GM19328 (cell line): Measurements from ENCODE around the gene MID1.

Experiments
- ATAC-seq: cut with Tn5 transposase; IDR thresholded peaks from one replicate; pipeline ENCODE4 v1.9.1; 2021; ENCODE audit warnings: mild to moderate bottlenecking, moderate library complexity; ENCODE audit not compliant: unreplicated experiment

MID1 gene

DNA sequence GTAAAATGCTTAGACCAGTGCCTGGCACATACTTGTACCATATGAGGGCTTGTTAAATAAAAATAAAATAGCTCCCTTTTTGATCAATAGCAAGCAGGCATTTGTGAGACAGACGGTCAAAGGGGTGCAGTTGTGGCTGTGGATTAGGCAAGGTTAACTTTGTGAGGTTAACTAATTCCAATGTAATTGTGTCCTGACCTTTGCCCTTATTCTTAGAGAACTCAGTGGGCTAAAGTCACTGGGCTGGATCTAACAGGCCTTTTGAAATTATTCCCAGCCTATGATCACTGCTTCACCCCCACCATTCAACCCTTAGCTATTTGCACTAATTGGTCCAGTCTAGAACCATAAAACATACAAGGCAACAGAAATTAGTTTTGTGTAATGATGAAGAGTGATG lies 166.4 kb downstream of the MID1 start:
- ATAC-seq, result no peak

DNA sequence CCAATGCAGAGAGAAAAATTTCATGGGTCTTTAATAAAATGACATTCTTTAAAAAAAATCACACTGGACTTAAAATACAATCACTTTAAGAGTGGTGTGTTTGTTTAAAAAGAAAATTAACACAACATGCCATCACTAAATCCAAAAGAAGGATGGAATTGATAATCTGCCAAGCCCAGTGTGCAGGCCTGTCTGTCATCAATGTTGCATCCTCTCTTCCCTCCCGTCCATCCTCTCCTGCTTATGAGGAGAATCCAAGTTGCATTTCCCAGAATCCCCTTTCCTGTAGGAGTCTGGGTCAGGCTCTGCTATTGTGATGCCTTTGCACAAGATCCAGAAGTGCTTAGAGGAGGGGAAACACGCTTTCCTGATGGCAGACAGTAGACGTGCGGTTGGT lies 169.4 kb downstream of the MID1 start:
- no peak for ATAC-seq

DNA sequence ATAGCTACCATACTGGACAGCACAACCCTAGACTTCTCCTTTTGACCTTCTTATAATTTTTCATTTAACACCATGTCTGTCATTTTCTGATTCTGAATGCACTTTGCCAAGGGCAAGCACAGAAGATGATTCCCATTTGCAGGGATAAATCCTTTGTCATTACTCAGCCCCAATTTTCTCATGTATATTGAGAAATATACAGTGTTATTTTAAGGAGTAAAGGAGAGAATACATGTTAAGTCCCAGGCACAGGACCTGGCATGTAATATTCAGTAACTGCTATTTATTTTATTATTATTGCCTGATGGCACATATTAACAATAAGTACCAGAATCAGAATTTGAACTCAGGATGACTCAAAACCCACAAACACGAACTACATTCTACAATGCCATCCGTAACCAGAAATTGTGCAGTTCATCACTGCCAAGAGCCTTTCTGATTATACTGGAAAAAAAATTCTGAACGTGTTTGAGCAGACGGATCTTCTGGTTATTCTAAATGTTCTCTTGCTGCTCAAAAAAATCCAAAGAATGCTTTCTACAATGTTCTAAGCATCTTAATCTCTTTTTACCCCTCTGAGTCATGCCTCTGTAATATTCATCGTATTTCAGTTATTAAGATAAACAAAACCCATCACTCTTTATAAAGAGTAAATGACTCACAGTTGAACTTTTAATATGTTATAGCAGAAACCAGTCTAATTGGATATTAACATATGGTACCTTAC lies 170.0 kb downstream of the MID1 start:
- ATAC-seq, result no peak

DNA sequence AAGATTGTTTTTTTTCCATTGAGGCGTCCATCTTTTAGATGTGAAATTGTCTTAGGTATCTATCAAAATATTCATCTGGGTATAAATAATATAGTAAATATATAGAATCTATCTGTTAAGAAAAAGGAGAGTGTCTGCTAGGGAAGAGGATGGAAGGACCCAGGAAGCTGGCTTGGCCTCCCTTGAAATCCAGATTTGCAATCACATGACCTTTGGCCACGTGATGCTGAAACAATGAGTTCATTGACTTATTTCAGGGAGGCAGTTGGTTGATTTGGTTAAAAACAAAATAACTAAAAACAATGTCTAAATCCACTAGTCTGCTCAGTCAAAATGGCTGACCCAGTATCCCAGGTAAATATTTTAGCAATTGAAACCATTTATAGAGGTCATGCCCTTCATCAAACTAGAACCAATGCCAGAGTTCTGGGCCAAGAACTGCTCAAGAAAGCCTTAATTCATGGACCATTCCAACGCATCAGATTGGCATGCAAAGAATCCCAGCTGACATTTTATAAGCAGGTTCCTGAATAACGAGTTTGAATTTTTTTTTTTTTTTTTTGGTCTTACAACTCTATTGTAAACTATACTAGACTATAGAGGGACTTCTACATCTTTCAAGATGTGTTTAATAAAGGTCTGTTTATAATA lies 172.7 kb downstream of the MID1 start:
- no peak for ATAC-seq

- ATAC-seq, result no peak
Measured at GRCh38 chrX:10444204-10444603, 176.2 kb downstream of the MID1 start.

DNA sequence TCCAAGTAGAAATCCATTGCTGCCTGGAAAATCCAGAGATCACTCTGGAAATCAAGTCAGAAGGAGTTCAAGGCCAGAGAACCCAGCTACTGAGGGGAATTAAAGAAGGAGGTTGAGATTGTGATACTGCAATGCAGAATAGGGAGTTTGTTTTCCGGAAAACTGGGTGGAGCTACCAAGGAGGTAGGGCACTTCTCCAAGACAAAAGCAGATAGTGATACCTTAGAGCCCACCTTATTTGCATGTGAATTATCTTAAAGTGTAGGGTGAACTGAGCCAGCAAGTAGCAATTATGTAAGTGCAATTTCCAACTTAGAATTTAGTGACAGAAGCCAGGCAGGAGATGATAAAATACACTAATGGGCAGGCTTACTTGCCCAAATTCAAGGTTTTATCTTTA lies 178.9 kb downstream of the MID1 start:
- no peak for ATAC-seq

DNA sequence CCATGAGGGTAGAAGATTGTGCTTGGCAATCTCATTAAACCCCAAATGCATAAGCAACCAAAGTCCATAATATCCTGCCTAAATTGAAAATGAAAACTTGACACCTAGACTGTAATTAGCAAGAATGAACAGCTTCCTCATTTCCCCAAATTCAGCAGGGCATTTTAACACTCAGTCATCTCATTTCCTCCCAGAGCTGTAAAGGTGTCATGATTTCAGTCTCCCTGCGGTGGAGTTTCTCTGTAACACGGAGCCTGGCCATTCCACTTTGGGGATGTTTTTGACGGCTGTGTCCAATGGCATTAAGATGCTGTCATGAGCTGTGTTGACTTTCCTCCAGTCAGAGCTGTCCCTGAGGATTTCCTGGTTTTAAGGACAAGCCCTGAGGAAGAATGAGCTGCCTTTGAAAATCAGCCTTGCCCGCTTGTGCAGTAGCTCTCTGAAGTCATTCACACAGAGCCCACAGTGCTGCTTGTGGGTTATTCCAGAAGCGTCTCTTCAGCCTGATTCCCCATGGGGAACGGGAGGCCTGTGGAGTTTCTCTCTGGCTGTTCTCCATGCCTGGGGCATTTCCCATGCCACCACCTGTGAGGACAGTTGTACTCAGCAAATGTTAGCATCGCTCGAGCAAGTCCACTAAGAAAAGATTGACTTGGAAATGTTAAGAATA lies 187.0 kb downstream of the MID1 start:
- no peak for ATAC-seq

GRCh38 chrX:10429908-10430307 lies 190.5 kb downstream of the MID1 start:
- ATAC-seq, result no peak

DNA sequence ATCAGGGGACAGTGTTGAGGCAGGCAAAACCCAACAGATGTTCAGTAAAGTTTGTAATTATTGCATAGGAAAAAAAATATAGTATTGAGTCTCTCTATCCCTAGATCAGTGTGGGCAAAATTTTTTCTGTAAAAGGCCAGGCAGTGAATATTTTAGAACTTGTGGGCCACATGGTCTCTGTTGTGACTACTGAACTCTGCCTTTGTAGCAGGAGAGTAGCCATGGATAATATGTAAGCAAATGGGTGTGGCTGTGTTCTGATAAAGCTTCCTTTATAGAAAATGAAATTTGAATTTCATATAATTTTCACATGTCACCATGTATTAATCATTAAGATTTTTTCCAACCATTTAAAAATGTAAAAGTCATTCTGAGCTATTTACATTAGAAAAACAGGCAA lies 193.1 kb downstream of the MID1 start:
- no peak for ATAC-seq

DNA sequence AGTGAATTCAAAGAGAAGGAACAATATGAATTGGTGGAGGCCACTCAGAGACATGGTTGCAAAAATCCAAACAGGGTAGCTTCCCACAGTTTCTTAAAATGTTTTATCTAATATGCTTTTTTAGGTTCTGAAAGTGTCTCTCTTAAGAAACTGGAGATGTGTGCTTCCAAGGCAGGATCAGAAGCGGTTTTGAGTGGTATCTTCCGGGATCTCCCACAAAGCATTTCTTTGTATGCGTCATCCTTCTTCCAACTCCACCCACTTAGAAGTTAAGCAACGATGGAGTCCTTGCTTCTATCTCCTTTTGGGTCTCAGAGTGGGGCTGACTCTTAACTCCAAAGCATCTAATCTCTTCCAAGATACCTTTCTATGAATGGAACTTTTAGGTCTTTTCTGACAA lies 196.7 kb downstream of the MID1 start:
- no peak for ATAC-seq

DNA sequence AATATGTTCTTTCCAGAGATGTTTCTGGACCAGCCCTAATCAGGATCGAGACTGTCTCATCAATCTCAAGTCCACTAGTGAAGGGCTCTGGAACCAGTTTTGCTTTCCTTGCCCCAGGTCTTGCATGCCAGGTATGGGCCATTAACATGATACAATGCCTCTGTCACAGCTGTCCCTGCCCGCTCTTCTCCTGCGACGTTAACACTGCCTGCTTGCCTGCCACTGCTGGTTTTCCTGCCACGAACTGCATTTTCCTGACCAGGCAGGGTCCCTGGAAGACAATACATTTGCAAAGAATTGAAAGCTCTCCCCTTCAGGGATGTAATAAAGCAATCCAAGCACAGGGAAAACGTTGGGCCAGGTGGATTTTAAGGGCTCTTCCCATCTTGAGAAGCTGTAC lies 200.3 kb downstream of the MID1 start:
- ATAC-seq, result no peak

- ATAC-seq, result no peak
Measured at GRCh38 chrX:10416424-10416823, 204.0 kb downstream of the MID1 start.

DNA sequence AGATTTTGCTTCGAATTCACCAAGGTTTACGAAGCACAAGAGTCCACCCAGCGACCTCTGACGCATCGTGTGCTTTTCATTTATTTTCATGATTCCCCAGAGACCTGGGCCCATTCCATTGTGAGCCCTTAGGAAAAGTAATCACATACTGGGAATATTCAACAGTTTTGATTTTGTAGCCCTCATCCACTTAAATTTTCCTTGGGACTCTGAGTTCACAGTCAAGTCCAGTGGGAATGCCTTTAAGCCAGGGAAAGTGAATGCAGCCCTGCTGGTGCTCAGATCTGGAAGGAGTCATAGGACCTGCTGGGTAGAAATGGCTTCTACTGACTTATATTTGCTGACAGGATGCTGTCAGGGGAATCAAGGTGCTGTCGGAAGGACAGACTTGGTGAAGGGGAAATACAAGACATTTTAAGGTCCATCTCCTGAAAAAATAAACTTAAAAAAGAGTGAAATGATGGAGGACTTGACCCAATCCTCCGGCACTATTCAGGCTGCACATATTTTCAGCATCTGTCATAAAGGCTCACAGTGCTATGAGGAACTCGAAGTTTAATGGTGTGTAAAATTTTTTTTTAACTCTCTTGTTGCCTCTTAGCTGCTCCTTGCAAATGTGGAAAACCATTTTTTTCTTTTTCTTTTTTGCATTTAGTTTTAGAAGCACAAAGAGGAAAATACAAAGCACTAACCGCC lies 204.9 kb downstream of the MID1 start:
- no peak for ATAC-seq

- ATAC-seq, result no peak
Measured at GRCh38 chrX:10414862-10415261, 205.5 kb downstream of the MID1 start.

- ATAC-seq, result no peak
Measured at GRCh38 chrX:10414156-10414824, 206.1 kb downstream of the MID1 start.

GRCh38 chrX:10404436-10404835 lies 215.9 kb downstream of the MID1 start:
- ATAC-seq, result no peak

- ATAC-seq, result no peak
Measured at GRCh38 chrX:10401239-10401638, 219.1 kb downstream of the MID1 start.

DNA sequence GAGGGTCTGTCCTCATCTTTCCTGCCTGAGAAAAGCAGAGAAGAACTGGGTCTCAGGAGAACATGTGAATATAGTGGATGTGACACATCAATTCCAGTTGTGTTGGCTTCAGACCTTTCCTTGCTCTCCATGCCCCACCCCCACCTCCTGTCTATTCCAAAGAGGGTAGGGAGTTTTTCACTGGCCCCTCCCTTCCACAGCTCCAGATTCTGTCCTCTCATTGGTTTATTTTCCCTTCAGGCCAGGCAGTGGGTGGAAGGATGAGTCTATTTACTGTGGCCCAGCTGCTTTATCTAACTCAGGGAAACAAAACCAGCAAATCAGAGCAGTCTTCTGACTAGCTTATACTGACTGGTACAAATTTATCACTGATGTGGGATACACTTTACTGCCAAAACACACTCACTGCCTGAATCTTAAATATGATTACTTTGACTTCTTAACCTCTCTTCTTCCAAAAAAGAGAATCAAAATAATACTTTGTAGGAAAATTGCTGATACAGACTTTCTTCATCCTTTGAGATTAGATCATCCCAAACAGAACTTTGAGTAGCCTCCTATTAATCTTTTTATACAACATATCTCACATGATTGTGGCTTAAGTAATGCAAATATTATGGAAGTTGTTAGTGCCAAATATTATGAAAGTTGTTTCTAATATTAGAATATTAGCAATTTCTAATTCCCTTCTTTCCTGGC lies 221.2 kb downstream of the MID1 start:
- ATAC-seq, result no peak

GRCh38 chrX:10398215-10398614 lies 222.2 kb downstream of the MID1 start:
- no peak for ATAC-seq

DNA sequence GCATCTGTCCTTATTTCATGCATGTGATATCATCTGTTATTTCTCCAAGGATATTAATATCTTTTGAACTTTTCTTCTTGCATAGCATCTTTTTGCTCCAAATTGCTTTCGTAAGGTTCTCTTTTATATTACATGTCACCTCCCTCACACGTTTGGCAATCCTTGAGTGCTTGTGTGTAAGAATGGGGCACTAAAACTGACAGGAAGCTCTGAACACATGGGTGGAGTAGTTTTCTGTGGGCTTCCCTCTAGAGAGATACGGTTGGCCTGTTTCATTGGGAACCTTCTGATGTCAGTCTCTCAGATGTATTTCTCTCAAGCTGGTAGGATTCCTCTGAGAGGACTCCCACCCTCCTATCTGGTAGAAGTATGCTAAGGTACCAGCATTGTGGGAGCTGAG lies 223.0 kb downstream of the MID1 start:
- no peak for ATAC-seq

DNA sequence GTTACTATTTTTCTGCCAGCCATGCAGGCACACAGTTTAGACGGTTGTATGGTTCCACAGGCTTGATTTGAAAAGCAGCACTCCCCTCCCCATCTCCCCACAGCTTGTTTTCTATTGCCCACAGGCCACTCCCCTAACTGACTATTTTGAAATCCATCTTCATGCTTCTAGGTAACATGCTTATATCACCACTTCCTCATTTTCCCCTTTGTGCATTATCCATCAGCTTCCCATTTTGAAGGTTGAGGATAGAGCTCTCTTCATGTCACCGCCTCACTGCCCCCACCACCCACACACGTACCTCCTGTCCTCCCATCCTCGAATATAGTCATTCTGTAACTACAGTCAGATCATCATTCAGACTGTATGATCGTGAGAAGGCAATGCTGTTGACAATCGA lies 224.7 kb downstream of the MID1 start:
- no peak for ATAC-seq
